ENCODE results near the gene PRDM8.

Gene PRDM8

GRCh38 chr4:80229590-80229989, 32.3 kb downstream of the PRDM8 start:
- no peaks in the 10 kb centered on the region for H3K27me3 ChIP-seq (replicated peaks; ENCODE audit: insufficient read depth, low read length)
- TF ChIP-seq EZH2phosphoT487 (IDR thresholded peaks at IDR 0.05; ENCODE audit: low read length) (no peak), EZH2 (optimal IDR thresholded peaks at IDR 0.05; ENCODE audit: low read depth, low read length) (no peak), CTCF (IDR thresholded peaks at IDR 0.05; ENCODE audit: low read length) (no peak)
- H3K79me2 ChIP-seq (ENCODE audit: low read length) = no peaks in the 10 kb centered on the region
- no peaks in the 10 kb centered on the region for H4K20me1 ChIP-seq (ENCODE audit: insufficient read depth, low read length)
- peaks cover 11% of the 10 kb centered on the region; the same call in 1 of the 2 replicates for H3F3A ChIP-seq (ENCODE audit: insufficient read depth, low read length)
- H3K36me3 ChIP-seq (replicated peaks; ENCODE audit: insufficient read depth, low read length) = no peaks in the 10 kb centered on the region
- peak overlapping the region; percentile 66 for H3K4me2 ChIP-seq (ENCODE audit: low read depth, low read length)
- H3K9ac ChIP-seq (ENCODE audit: low read length) = no peak overlapping the region
- no peaks in the 10 kb centered on the region for H3K9me3 ChIP-seq (replicated peaks; ENCODE audit: insufficient read depth, low read length)
- H3K4me3 ChIP-seq (ENCODE audit: low read length) = peak overlapping the region; percentile 12; the same call in 1 of the 2 replicates
- H3K9me2 ChIP-seq (replicated peaks; ENCODE audit: insufficient read depth, low read length) = no peaks in the 10 kb centered on the region
- peak overlapping the region; percentile 19; the same call in 1 of the 2 replicates for H3K27ac ChIP-seq (ENCODE audit: low read length)
- peak; percentile 56 for DNase-seq
- no peak overlapping the region for H2AFZ ChIP-seq (ENCODE audit: low read length)
- peaks cover 24% of the 10 kb centered on the region for H3K4me1 ChIP-seq (ENCODE audit: low read length)

- TF ChIP-seq CTCF (IDR thresholded peaks at IDR 0.05; ENCODE audit: low read length) = no peak
- TF ChIP-seq EZH2phosphoT487 (IDR thresholded peaks at IDR 0.05; ENCODE audit: low read length) = no peak
- no peak for TF ChIP-seq EZH2 (optimal IDR thresholded peaks at IDR 0.05; ENCODE audit: low read depth, low read length)
- H3K4me3 ChIP-seq (ENCODE audit: low read length) = no peak overlapping the region
- peaks cover 24% of the 10 kb centered on the region for H3K4me1 ChIP-seq (ENCODE audit: low read length)
- no peak overlapping the region for H3K27ac ChIP-seq (ENCODE audit: low read length)
- no peaks in the 10 kb centered on the region for H3K9me3 ChIP-seq (replicated peaks; ENCODE audit: insufficient read depth, low read length)
- no peaks in the 10 kb centered on the region for H3K36me3 ChIP-seq (replicated peaks; ENCODE audit: insufficient read depth, low read length)
- no peaks in the 10 kb centered on the region for H3K79me2 ChIP-seq (ENCODE audit: low read length)
- no peak overlapping the region for H3K4me2 ChIP-seq (ENCODE audit: low read depth, low read length)
- no peak overlapping the region for H3K9ac ChIP-seq (ENCODE audit: low read length)
- H2AFZ ChIP-seq (ENCODE audit: low read length) = no peak overlapping the region
- H3K9me2 ChIP-seq (replicated peaks; ENCODE audit: insufficient read depth, low read length) = no peaks in the 10 kb centered on the region
- DNase-seq = no peak
- H3F3A ChIP-seq (ENCODE audit: insufficient read depth, low read length) = peaks cover 11% of the 10 kb centered on the region; the same call in 1 of the 2 replicates
- H3K27me3 ChIP-seq (replicated peaks; ENCODE audit: insufficient read depth, low read length) = no peaks in the 10 kb centered on the region
- H4K20me1 ChIP-seq (ENCODE audit: insufficient read depth, low read length) = no peaks in the 10 kb centered on the region
Measured at GRCh38 chr4:80231180-80231579, 33.9 kb downstream of the PRDM8 start.

GRCh38 chr4:80232707-80233370, 35.5 kb downstream of the PRDM8 start:
- no peak for DNase-seq
- TF ChIP-seq CTCF (IDR thresholded peaks at IDR 0.05; ENCODE audit: low read length) (no peak), EZH2 (optimal IDR thresholded peaks at IDR 0.05; ENCODE audit: low read depth, low read length) (no peak), EZH2phosphoT487 (IDR thresholded peaks at IDR 0.05; ENCODE audit: low read length) (no peak)
- Histone ChIP-seq H3K36me3 (replicated peaks; ENCODE audit: insufficient read depth, low read length) (no peaks in the 10 kb centered on the region), H3K4me1 (ENCODE audit: low read length) (peaks cover 24% of the 10 kb centered on the region), H3K9me2 (replicated peaks; ENCODE audit: insufficient read depth, low read length) (no peaks in the 10 kb centered on the region), H4K20me1 (ENCODE audit: insufficient read depth, low read length) (no peaks in the 10 kb centered on the region), H3K27ac (ENCODE audit: low read length) (no peak overlapping the region), H3K79me2 (ENCODE audit: low read length) (no peaks in the 10 kb centered on the region), H3K27me3 (replicated peaks; ENCODE audit: insufficient read depth, low read length) (no peaks in the 10 kb centered on the region), H3K9ac (ENCODE audit: low read length) (no peak overlapping the region), H3K4me3 (ENCODE audit: low read length) (no peak overlapping the region), H3F3A (ENCODE audit: insufficient read depth, low read length) (peaks cover 11% of the 10 kb centered on the region; the same call in 1 of the 2 replicates), H3K4me2 (ENCODE audit: low read depth, low read length) (no peak overlapping the region), H2AFZ (ENCODE audit: low read length) (no peak overlapping the region), H3K9me3 (replicated peaks; ENCODE audit: insufficient read depth, low read length) (no peaks in the 10 kb centered on the region)
